GM23338 (cell line): ENCODE measurements around the gene PDC. TPM values are rescaled to one million over a fixed set of nuclear protein-coding genes. Genes with fewer than 3 reads are reported as not detected.

Experiments
- ATAC-seq: fragments of 200-7000 bp; cut with Tn5 transposase; 3 replicates; pipeline ENCODE4 v1.9.1; 2020
- DNase-seq: peaks from one replicate; pipeline ENCODE4 v3.0.0-alpha.2; 2015; ENCODE audit warnings: low spot score
- H2AFZ ChIP-seq: fragments of 200-600 bp; sonication (generic); 2 replicates; pipeline ENCODE4 v1.8.0; 2016; ENCODE audit warnings: antibody characterized with exemption, mild to moderate bottlenecking, moderate library complexity
- H3F3A ChIP-seq: fragments of 200-600 bp; sonication (generic); replicated peaks from 2 replicates; pipeline ENCODE4 v1.8.0; 2017; ENCODE audit warnings: antibody characterized with exemption, mixed run types, low read depth
- H3K27ac ChIP-seq: fragments of 200-600 bp; sonication (generic); 2 replicates; pipeline ENCODE4 v1.6.1; 2016; ENCODE audit warnings: low read depth
- H3K27me3 ChIP-seq: fragments of 200-600 bp; sonication (generic); 2 replicates; pipeline ENCODE4 v1.8.0; 2016; ENCODE audit warnings: mild to moderate bottlenecking, mixed run types, moderate library complexity; ENCODE audit not compliant: insufficient read depth
- H3K36me3 ChIP-seq: fragments of 200-600 bp; sonication (generic); 2 replicates; pipeline ENCODE4 v1.8.0; 2016; ENCODE audit warnings: mild to moderate bottlenecking; ENCODE audit not compliant: insufficient read depth
- H3K4me1 ChIP-seq: fragments of 200-600 bp; sonication (generic); 2 replicates; pipeline ENCODE4 v1.8.0; 2016; ENCODE audit warnings: mild to moderate bottlenecking, moderate library complexity; ENCODE audit not compliant: insufficient read depth
- H3K4me2 ChIP-seq: fragments of 200-600 bp; sonication (generic); 2 replicates; pipeline ENCODE4 v1.7.1; 2017; ENCODE audit warnings: mixed run types
- H3K4me3 ChIP-seq: fragments of 200-600 bp; sonication (generic); 2 replicates; pipeline ENCODE4 v1.6.1; 2016; ENCODE audit warnings: mixed run types
- H3K79me2 ChIP-seq: fragments of 200-600 bp; sonication (generic); replicated peaks from 2 replicates; pipeline ENCODE4 v1.8.0; 2017; ENCODE audit warnings: mild to moderate bottlenecking; ENCODE audit not compliant: insufficient read depth
- H3K9me2 ChIP-seq: fragments of 200-600 bp; sonication (generic); 2 replicates; pipeline ENCODE4 v1.8.0; 2017; ENCODE audit not compliant: insufficient read depth
- H4K20me1 ChIP-seq: fragments of 200-600 bp; sonication (generic); replicated peaks from 2 replicates; pipeline ENCODE4 v1.8.0; 2017; ENCODE audit warnings: mild to moderate bottlenecking; ENCODE audit not compliant: insufficient read depth
- H3K27ac Mint-ChIP-seq: 2 replicates; pipeline ENCODE4 v1.8.0; 2020; ENCODE audit warnings: inconsistent platforms, mild to moderate bottlenecking, moderate library complexity, mixed read lengths
- H3K27me3 Mint-ChIP-seq: 3 replicates; pipeline ENCODE4 v1.8.0; 2022; ENCODE audit warnings: low read depth, mild to moderate bottlenecking, moderate library complexity, mixed read lengths, inconsistent platforms; ENCODE audit not compliant: insufficient read depth, poor library complexity
- H3K36me3 Mint-ChIP-seq: 3 replicates; pipeline ENCODE4 v1.8.0; 2021; ENCODE audit warnings: low read depth, mild to moderate bottlenecking, inconsistent platforms, moderate library complexity, mixed read lengths
- H3K4me1 Mint-ChIP-seq: 3 replicates; pipeline ENCODE4 v1.8.0; 2020; ENCODE audit warnings: mild to moderate bottlenecking, inconsistent platforms, mixed read lengths
- H3K4me3 Mint-ChIP-seq: 3 replicates; pipeline ENCODE4 v1.8.0; 2021; ENCODE audit warnings: moderate library complexity, mild to moderate bottlenecking, inconsistent platforms, mixed read lengths
- H3K9me3 Mint-ChIP-seq: 3 replicates; pipeline ENCODE4 v1.8.0; 2020; ENCODE audit warnings: moderate library complexity, mild to moderate bottlenecking, inconsistent platforms, mixed read lengths
- CREB1 ChIP-seq: fragments of 250-450 bp; sonication (Bioruptor Pico); IDR thresholded peaks from 2 replicates; pipeline ENCODE4 v1.5.0; 2020; ENCODE audit warnings: low read depth, mild to moderate bottlenecking, moderate library complexity
- CTCF ChIP-seq, 2 experiments: fragments of 200-600 bp in 1 of 2; sonication (generic) in 1 of 2; conservative IDR thresholded peaks; 2 replicates each; pipeline versions ENCODE4 v1.5.1 to v1.6.1; 2016 to 2017; ENCODE audit warnings: antibody characterized with exemption in 2 of 2, low read depth in 2 of 2, mild to moderate bottlenecking in 2 of 2, moderate library complexity in 1 of 2
- EZH2 ChIP-seq: fragments of 200-600 bp; sonication (generic); IDR thresholded peaks from one replicate; pipeline ENCODE4 v1.8.0; 2017; ENCODE audit warnings: antibody characterized with exemption, mild to moderate bottlenecking, low read depth; ENCODE audit not compliant: unreplicated experiment
- JUNB ChIP-seq: IDR thresholded peaks from one replicate; pipeline ENCODE4 v1.6.1; 2016; ENCODE audit warnings: antibody characterized with exemption; ENCODE audit not compliant: unreplicated experiment
- NANOG ChIP-seq: IDR thresholded peaks from 2 replicates; pipeline ENCODE4 v1.6.1; 2016; ENCODE audit warnings: antibody characterized with exemption, borderline replicate concordance
- POLR2AphosphoS5 ChIP-seq: IDR thresholded peaks from 2 replicates; pipeline ENCODE4 v1.6.1; 2016; ENCODE audit warnings: antibody characterized with exemption, low read depth
- REST ChIP-seq: IDR thresholded peaks from one replicate; pipeline ENCODE4 v1.6.1; 2018; ENCODE audit warnings: antibody characterized with exemption; ENCODE audit not compliant: unreplicated experiment
- STAT1 ChIP-seq: IDR thresholded peaks from one replicate; pipeline ENCODE4 v1.6.1; 2016; ENCODE audit warnings: antibody characterized with exemption; ENCODE audit not compliant: unreplicated experiment
- ZNF114 ChIP-seq: fragments of 250-450 bp; sonication (Bioruptor Pico); IDR thresholded peaks from 2 replicates; pipeline ENCODE4 v1.5.0; 2020; ENCODE audit warnings: mild to moderate bottlenecking, moderate library complexity
- ZNF331 ChIP-seq: fragments of 250-450 bp; sonication (Bioruptor Pico); IDR thresholded peaks from 2 replicates; pipeline ENCODE4 v1.5.0; 2020; ENCODE audit warnings: low read depth, mild to moderate bottlenecking, moderate library complexity
- polyA plus RNA-seq: library from polyadenylated mRNA; unstranded; fragments of >200 nt; fragmentation: Nextera tagmentation; extraction: Ambion mirVana; gene quantifications from 2 replicates; pipeline ENCODE4 v1.2.1, GENCODE V29; 2016
- total RNA-seq: library from RNA; depleted of rRNA; stranded (reverse); fragments of >200 nt; shearing (Covaris generic); gene quantifications from 2 replicates; pipeline ENCODE4 v1.2.3, GENCODE V29; 2014
- TF ChIP-seq, protein P1 (sequence below): fragments of 250-450 bp; sonication (Bioruptor Pico); IDR thresholded peaks from 2 replicates; pipeline ENCODE4 v1.5.0; 2020; ENCODE audit warnings: mild to moderate bottlenecking, moderate library complexity
- TF ChIP-seq, protein P2 (sequence below): IDR thresholded peaks from 2 replicates; pipeline ENCODE4 v1.6.1; 2016; ENCODE audit warnings: antibody characterized with exemption

Gene PDC
- total and polyA plus RNA-seq, 2 experiments from 2014 or later: not detected

GRCh38 chr1:186499571-186499970, 38.7 kb upstream of the PDC start:
- no peak for DNase-seq
- Mint-ChIP-seq H3K4me1 (peaks cover 19% of the 10 kb centered on the region), H3K4me3 (no peak overlapping the region), H3K27ac (no peak overlapping the region), H3K27me3 (peaks cover 3% of the 10 kb centered on the region), H3K36me3 (no peaks in the 10 kb centered on the region), H3K9me3 (no peaks in the 10 kb centered on the region)
- TF ChIP-seq, protein P1, sequence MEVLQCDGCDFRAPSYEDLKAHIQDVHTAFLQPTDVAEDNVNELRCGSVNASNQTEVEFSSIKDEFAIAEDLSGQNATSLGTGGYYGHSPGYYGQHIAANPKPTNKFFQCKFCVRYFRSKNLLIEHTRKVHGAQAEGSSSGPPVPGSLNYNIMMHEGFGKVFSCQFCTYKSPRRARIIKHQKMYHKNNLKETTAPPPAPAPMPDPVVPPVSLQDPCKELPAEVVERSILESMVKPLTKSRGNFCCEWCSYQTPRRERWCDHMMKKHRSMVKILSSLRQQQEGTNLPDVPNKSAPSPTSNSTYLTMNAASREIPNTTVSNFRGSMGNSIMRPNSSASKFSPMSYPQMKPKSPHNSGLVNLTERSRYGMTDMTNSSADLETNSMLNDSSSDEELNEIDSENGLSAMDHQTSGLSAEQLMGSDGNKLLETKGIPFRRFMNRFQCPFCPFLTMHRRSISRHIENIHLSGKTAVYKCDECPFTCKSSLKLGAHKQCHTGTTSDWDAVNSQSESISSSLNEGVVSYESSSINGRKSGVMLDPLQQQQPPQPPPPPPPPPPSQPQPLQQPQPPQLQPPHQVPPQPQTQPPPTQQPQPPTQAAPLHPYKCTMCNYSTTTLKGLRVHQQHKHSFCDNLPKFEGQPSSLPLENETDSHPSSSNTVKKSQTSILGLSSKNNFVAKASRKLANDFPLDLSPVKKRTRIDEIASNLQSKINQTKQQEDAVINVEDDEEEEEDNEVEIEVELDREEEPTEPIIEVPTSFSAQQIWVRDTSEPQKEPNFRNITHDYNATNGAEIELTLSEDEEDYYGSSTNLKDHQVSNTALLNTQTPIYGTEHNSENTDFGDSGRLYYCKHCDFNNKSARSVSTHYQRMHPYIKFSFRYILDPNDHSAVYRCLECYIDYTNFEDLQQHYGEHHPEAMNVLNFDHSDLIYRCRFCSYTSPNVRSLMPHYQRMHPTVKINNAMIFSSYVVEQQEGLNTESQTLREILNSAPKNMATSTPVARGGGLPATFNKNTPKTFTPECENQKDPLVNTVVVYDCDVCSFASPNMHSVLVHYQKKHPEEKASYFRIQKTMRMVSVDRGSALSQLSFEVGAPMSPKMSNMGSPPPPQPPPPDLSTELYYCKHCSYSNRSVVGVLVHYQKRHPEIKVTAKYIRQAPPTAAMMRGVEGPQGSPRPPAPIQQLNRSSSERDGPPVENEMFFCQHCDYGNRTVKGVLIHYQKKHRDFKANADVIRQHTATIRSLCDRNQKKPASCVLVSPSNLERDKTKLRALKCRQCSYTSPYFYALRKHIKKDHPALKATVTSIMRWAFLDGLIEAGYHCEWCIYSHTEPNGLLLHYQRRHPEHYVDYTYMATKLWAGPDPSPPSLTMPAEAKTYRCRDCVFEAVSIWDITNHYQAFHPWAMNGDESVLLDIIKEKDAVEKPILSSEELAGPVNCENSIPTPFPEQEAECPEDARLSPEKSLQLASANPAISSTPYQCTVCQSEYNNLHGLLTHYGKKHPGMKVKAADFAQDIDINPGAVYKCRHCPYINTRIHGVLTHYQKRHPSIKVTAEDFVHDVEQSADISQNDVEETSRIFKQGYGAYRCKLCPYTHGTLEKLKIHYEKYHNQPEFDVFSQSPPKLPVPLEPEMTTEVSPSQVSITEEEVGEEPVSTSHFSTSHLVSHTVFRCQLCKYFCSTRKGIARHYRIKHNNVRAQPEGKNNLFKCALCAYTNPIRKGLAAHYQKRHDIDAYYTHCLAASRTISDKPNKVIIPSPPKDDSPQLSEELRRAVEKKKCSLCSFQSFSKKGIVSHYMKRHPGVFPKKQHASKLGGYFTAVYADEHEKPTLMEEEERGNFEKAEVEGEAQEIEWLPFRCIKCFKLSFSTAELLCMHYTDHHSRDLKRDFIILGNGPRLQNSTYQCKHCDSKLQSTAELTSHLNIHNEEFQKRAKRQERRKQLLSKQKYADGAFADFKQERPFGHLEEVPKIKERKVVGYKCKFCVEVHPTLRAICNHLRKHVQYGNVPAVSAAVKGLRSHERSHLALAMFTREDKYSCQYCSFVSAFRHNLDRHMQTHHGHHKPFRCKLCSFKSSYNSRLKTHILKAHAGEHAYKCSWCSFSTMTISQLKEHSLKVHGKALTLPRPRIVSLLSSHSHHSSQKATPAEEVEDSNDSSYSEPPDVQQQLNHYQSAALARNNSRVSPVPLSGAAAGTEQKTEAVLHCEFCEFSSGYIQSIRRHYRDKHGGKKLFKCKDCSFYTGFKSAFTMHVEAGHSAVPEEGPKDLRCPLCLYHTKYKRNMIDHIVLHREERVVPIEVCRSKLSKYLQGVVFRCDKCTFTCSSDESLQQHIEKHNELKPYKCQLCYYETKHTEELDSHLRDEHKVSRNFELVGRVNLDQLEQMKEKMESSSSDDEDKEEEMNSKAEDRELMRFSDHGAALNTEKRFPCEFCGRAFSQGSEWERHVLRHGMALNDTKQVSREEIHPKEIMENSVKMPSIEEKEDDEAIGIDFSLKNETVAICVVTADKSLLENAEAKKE (CRISPR knock-in tag): no peak
- TF ChIP-seq REST (no peak), POLR2AphosphoS5 (no peak), STAT1 (no peak), CREB1 (CRISPR knock-in tag) (no peak), NANOG (no peak), EZH2 (no peak), JUNB (no peak), CTCF (conservative IDR thresholded peaks at IDR 0.05; ENCODE audit: low read depth in 2 of 2) (no peak), ZNF331 (no peak), ZNF114 (no peak)
- TF ChIP-seq, protein P2, sequence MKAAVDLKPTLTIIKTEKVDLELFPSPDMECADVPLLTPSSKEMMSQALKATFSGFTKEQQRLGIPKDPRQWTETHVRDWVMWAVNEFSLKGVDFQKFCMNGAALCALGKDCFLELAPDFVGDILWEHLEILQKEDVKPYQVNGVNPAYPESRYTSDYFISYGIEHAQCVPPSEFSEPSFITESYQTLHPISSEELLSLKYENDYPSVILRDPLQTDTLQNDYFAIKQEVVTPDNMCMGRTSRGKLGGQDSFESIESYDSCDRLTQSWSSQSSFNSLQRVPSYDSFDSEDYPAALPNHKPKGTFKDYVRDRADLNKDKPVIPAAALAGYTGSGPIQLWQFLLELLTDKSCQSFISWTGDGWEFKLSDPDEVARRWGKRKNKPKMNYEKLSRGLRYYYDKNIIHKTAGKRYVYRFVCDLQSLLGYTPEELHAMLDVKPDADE: no peak
- Histone ChIP-seq H3K4me3 (no peak overlapping the region), H3K9me2 (no peaks in the 10 kb centered on the region; the same call in 1 of the 2 replicates), H3F3A (no peaks in the 10 kb centered on the region), H4K20me1 (no peaks in the 10 kb centered on the region), H3K4me2 (no peak overlapping the region), H3K4me1 (peaks cover 6% of the 10 kb centered on the region; the same call in 1 of the 2 replicates), H3K36me3 (no peaks in the 10 kb centered on the region), H2AFZ (0 out of 2 replicates have a peak overlapping the region, but pooled peaks have one; percentile 9), H3K27me3 (no peaks in the 10 kb centered on the region), H3K27ac (no peak overlapping the region), H3K79me2 (no peaks in the 10 kb centered on the region)
- ATAC-seq: no peak
